HEK293T (cell line): Measurements from ENCODE around the gene PNMA3.
"Not testable (repeated sequence)": the region's sequence is repeated elsewhere in the genome, so short reads cannot be mapped to it uniquely, and the experiment has no call there.

Experiments used
- CTCF ChIA-PET: fragments of 350-600 bp; formaldehyde crosslinking; extraction: SDS; loops from one replicate; lab custom pipeline; 2021; ENCODE audit warnings: antibody characterized with exemption, inconsistent platforms; lab: Yijun Ruan, JAX
- POLR2A ChIA-PET: fragments of 350-600 bp; formaldehyde crosslinking; extraction: SDS; loops from one replicate; lab custom pipeline; 2020; ENCODE audit warnings: antibody characterized with exemption, inconsistent platforms; lab: Yijun Ruan, JAX
- DNase-seq: peaks from one replicate; pipeline ENCODE4 v3.0.0; 2012; ENCODE audit warnings: mixed read lengths; ENCODE audit errors: extremely low spot score
- ARNT ChIP-seq: fragments of 450-650 bp; IDR thresholded peaks from 2 replicates; pipeline ENCODE4 v1.6.1; 2017; ENCODE audit warnings: mild to moderate bottlenecking
- BHLHE40 ChIP-seq: fragments of 450-650 bp; IDR thresholded peaks from 2 replicates; pipeline ENCODE4 v1.6.1; 2016; ENCODE audit warnings: mild to moderate bottlenecking, moderate library complexity, borderline replicate concordance
- CTBP1 ChIP-seq: fragments of 450-650 bp; IDR thresholded peaks from 2 replicates; pipeline ENCODE4 v1.6.1; 2016; ENCODE audit warnings: borderline replicate concordance
- ELF4 ChIP-seq: fragments of 450-650 bp; IDR thresholded peaks from 2 replicates; pipeline ENCODE4 v1.6.1; 2017; ENCODE audit warnings: antibody characterized with exemption
- FOXA1 ChIP-seq: fragments of 450-650 bp; IDR thresholded peaks from 2 replicates; pipeline ENCODE4 v1.6.1; 2016; ENCODE audit warnings: mild to moderate bottlenecking
- FOXK2 ChIP-seq: fragments of 450-650 bp; IDR thresholded peaks from 2 replicates; pipeline ENCODE4 v1.6.1; 2016; ENCODE audit warnings: mild to moderate bottlenecking
- FOXM1 ChIP-seq: fragments of 450-650 bp; IDR thresholded peaks from 2 replicates; pipeline ENCODE4 v1.6.1; 2017; ENCODE audit warnings: mild to moderate bottlenecking, borderline replicate concordance
- HDGF ChIP-seq: fragments of 450-650 bp; IDR thresholded peaks from 2 replicates; pipeline ENCODE4 v1.6.1; 2017; ENCODE audit warnings: antibody characterized with exemption, borderline replicate concordance
- L3MBTL2 ChIP-seq: fragments of 450-650 bp; conservative IDR thresholded peaks from 2 replicates; pipeline ENCODE4 v1.6.1; 2016; ENCODE audit warnings: mild to moderate bottlenecking
- LEF1 ChIP-seq: fragments of 450-650 bp; IDR thresholded peaks from 2 replicates; pipeline ENCODE4 v1.6.1; 2017; ENCODE audit warnings: mild to moderate bottlenecking, borderline replicate concordance
- NFRKB ChIP-seq: fragments of 450-650 bp; IDR thresholded peaks from 2 replicates; pipeline ENCODE4 v1.6.1; 2016; ENCODE audit warnings: mild to moderate bottlenecking, moderate library complexity
- PKNOX1 ChIP-seq: fragments of 450-650 bp; IDR thresholded peaks from 2 replicates; pipeline ENCODE4 v1.6.1; 2016
- SP1 ChIP-seq: fragments of 450-650 bp; IDR thresholded peaks from 2 replicates; pipeline ENCODE4 v1.6.1; 2017
- SUZ12 ChIP-seq: fragments of 450-650 bp; IDR thresholded peaks from 2 replicates; pipeline ENCODE4 v1.6.1; 2016; ENCODE audit warnings: mild to moderate bottlenecking
- TARDBP ChIP-seq: fragments of 450-650 bp; IDR thresholded peaks from 2 replicates; pipeline ENCODE4 v1.6.1; 2016
- ZNF384 ChIP-seq: fragments of 450-650 bp; IDR thresholded peaks from 2 replicates; pipeline ENCODE4 v1.6.1; 2016

PNMA3 gene

GRCh38 chrX:153074262-153074899, 18.1 kb downstream of the PNMA3 start:
- TF ChIP-seq TARDBP = no peak
- no peak for TF ChIP-seq FOXM1
- no peak for TF ChIP-seq NFRKB
- no peak for TF ChIP-seq ZNF384
- no peak for TF ChIP-seq CTBP1
- no peak for TF ChIP-seq PKNOX1
- no peak for TF ChIP-seq BHLHE40
- TF ChIP-seq LEF1 = no peak
- CTCF ChIA-PET = no interaction called here
- DNase-seq = no peak
- POLR2A ChIA-PET = no interaction called here

DNA sequence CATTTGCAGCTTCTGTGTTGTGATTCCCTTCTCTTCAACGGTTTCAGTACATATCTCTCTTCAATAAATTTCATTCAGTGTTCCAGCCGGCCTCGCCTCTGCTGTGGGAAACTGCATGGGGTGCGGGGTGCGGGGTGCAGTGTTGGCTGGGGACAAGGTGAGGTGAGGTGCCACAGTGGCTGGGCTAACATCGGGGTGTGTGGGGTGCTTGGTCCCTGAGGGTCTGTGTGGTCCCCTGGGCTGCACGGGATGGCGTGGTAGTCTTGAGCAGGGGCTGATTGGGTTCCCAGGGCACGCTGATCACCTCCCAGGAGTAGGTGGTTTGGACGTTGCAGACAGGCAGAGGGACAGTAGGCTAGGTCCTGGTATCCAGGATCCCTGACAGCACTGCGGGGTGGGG, 18.7 kb downstream of the PNMA3 start:
- POLR2A ChIA-PET = no interaction called here
- DNase-seq = no peak
- CTCF ChIA-PET = no interaction called here
- no peak for TF ChIP-seq HDGF
- no peak for TF ChIP-seq CTBP1
- TF ChIP-seq FOXA1 = no peak
- TF ChIP-seq NFRKB = no peak
- TF ChIP-seq FOXM1 = no peak
- TF ChIP-seq ELF4 = no peak

DNA sequence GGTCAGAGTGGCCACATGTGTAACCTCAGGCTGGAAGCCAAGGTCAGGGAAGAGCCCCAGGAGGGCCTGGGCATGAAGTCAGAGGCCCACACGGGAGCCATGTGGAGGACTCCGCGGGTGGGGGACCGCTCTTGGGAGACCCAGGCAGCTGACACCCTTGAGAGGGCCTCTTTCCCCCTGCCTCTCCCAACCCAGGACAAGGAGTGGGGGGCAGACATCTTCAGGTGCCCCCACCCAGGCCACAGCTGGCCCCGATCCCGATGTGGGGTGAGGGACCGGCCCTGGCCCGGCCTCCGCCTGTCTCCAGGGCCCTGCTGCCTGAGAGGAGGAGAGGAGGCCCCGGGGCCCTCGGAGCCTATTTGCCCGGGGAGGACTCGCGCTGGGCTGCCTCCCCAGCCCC, 19.1 kb downstream of the PNMA3 start:
- POLR2A ChIA-PET = no interaction called here
- CTCF ChIA-PET = no interaction called here
- no peak for DNase-seq
- TF ChIP-seq NFRKB (no peak), TARDBP (no peak), ARNT (no peak), FOXA1 (no peak), L3MBTL2 (no peak), HDGF (no peak), PKNOX1 (no peak), ELF4 (no peak), SUZ12 (no peak), ZNF384 (no peak), FOXK2 (no peak), BHLHE40 (no peak), CTBP1 (no peak)

DNA sequence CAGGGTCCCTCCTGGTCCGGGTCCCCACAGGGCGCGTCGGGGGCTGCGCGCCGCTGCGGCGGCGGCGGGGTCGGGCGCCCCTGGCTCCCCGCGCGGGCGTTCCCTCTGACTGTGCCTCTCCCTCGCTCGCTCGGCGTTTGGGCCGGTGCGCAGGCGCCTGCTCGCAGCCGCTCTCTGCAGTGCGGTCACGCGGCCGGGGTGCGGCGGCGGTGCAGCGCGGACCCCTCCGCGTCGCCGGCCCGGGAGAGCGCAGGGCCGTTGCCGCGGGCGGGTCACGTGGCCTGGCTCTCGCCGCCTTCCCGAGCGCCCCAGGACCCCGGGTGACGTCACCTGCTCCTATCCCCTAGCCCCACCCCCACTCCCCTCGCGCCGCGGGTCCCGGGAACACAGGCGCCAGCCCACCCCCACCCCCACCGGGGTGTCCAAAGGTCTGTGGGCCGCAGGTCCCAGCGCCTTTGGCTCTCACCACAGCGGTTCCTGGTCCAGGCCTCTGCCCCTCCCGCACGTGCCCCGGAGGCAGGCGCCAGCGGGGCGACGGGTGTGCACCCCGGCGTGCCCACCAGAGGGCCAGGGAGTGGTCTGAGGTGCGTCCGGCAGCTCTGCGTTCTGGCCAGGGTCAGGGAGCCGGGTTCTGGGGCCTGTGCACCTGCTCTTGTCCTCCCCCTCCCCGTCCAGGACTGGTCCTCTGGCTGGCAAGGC, 21.3 kb downstream of the PNMA3 start:
- POLR2A ChIA-PET, DNase-seq, CTCF ChIA-PET: not testable (repeated sequence)

- CTCF ChIA-PET, POLR2A ChIA-PET, DNase-seq: not testable (repeated sequence)
Measured at GRCh38 chrX:153083238-153083923, 27.1 kb downstream of the PNMA3 start.

- no peak for TF ChIP-seq LEF1
- no peak for TF ChIP-seq FOXM1
- no peak for TF ChIP-seq BHLHE40
- no peak for TF ChIP-seq CTBP1
- TF ChIP-seq FOXA1 = no peak
- TF ChIP-seq SUZ12 = no peak
- no peak for TF ChIP-seq SP1
- no peak for TF ChIP-seq HDGF
- TF ChIP-seq ARNT = no peak
- no peak for DNase-seq
- CTCF ChIA-PET = no interaction called here
- POLR2A ChIA-PET = no interaction called here
Measured at GRCh38 chrX:153102418-153102817, 46.1 kb downstream of the PNMA3 start.

GRCh38 chrX:153104959-153105358, 48.7 kb downstream of the PNMA3 start:
- CTCF ChIA-PET, DNase-seq, POLR2A ChIA-PET: not testable (repeated sequence)

DNA sequence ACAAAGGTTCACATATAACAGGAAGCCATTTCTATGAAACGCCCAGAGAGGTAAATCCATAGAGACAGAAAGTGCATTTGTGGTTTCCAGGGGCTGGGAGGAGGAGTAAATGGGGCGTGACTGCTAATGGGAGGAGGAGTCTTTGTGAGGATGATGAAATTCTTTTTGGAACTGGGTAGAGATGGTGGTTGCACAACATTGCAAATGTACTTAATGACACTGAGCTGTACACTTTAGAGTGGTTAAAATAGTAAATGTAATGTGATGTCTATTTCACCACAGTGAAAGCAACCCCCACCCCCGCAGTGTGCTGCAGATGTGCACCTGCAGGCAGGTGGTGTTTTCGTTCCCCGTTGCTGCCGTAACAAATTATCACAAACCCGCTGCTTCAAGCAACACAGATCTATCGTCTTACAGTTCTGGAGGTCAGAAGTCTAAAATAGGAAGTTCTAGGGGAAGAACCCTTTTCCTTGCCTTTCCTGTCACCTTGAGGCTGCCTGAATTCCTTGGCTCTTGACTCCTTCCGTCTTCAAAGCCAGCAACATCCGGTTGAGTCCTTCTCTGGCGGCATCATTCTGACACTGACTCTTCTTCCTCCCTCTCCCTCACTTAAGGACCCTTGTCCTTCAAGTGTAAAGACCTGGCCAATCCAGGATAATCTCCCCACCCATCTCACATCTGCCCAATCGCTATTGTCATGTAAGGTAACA, 50.0 kb downstream of the PNMA3 start:
- DNase-seq, CTCF ChIA-PET, POLR2A ChIA-PET: not testable (repeated sequence)
